ENCODE results near the gene ANAPC13.

Gene ANAPC13

GRCh38 chr3:134449277-134449676 lies 36.5 kb downstream of the ANAPC13 start:
- H4K91ac ChIP-seq (ENCODE audit: low read length): no peak overlapping the region
- no peak overlapping the region for H3K4me3 ChIP-seq (ENCODE audit: insufficient read depth in 1 of 2, low read depth in 1 of 2, low read length in 2 of 2)
- no peak overlapping the region for H2AFZ ChIP-seq (ENCODE audit: low read depth, low read length)
- H3K36me3 ChIP-seq (ENCODE audit: control insufficient read depth in 1 of 2, insufficient read depth in 2 of 2, low read depth in 1 of 2, low read length in 2 of 2): no peaks in the 10 kb centered on the region
- peak overlapping the region in 1 of 2 experiments; percentile 72 for H3K18ac ChIP-seq (ENCODE audit: low read depth in 1 of 2, low read length in 2 of 2)
- H4K8ac ChIP-seq (ENCODE audit: low read length): peak overlapping the region; percentile 29
- no peak overlapping the region for H3K27ac ChIP-seq (ENCODE audit: low read length, poor library complexity, severe bottlenecking)
- H3K4me2 ChIP-seq (ENCODE audit: low read length, poor library complexity, severe bottlenecking): no peak overlapping the region
- no peaks in the 10 kb centered on the region for H3K9me3 ChIP-seq (ENCODE audit: control insufficient read depth, low read length)
- H3K23ac ChIP-seq (ENCODE audit: low read length in 2 of 2): no peak overlapping the region
- H2BK120ac ChIP-seq (ENCODE audit: low read depth, low read length): no peak overlapping the region
- H3K4ac ChIP-seq (ENCODE audit: low read depth in 1 of 2, low read length in 2 of 2): peak overlapping the region; percentile 1 to 51
- H2BK5ac ChIP-seq (ENCODE audit: low read depth, low read length, poor library complexity, severe bottlenecking): no peak overlapping the region
- 61% methylated on average over 2 of the region's 2 CpGs for WGBS
- H3K14ac ChIP-seq (ENCODE audit: low read length in 2 of 2): peak overlapping the region in 1 of 2 experiments; percentile 31
- peaks cover 6% of the 10 kb centered on the region for H3K4me1 ChIP-seq (ENCODE audit: control insufficient read depth, insufficient read depth, low read depth, low read length)
- H2BK12ac ChIP-seq (ENCODE audit: low read length in 2 of 2): peak overlapping the region in 1 of 2 experiments; percentile 25
- H3K79me1 ChIP-seq (replicated peaks; ENCODE audit: low read length, poor library complexity, severe bottlenecking): no peaks in the 10 kb centered on the region
- peaks cover 0 to 3% of the 10 kb centered on the region in 2 experiments for H3K27me3 ChIP-seq (ENCODE audit: control insufficient read depth in 1 of 2, insufficient read depth in 1 of 2, low read length in 2 of 2)
- H2AK5ac ChIP-seq (ENCODE audit: low read length, severe bottlenecking): no peak overlapping the region
- H3K9ac ChIP-seq (ENCODE audit: low read length): no peak overlapping the region
- peak overlapping the region; percentile 17 for H2BK15ac ChIP-seq (ENCODE audit: low read depth, poor library complexity, severe bottlenecking)
- DNase-seq: peak; percentile 32

GRCh38 chr3:134448664-134449063 lies 37.1 kb downstream of the ANAPC13 start:
- Histone ChIP-seq H2BK120ac (ENCODE audit: low read depth, low read length) (no peak overlapping the region), H2AK5ac (ENCODE audit: low read length, severe bottlenecking) (no peak overlapping the region), H3K4me3 (ENCODE audit: insufficient read depth in 1 of 2, low read depth in 1 of 2, low read length in 2 of 2) (no peak overlapping the region), H3K4me1 (ENCODE audit: control insufficient read depth, insufficient read depth, low read depth, low read length) (peaks cover 6% of the 10 kb centered on the region), H3K14ac (ENCODE audit: low read length in 2 of 2) (no peak overlapping the region), H3K36me3 (ENCODE audit: control insufficient read depth in 1 of 2, insufficient read depth in 2 of 2, low read depth in 1 of 2, low read length in 2 of 2) (no peaks in the 10 kb centered on the region), H4K8ac (ENCODE audit: low read length) (no peak overlapping the region), H3K18ac (ENCODE audit: low read depth in 1 of 2, low read length in 2 of 2) (no peak overlapping the region), H3K79me1 (replicated peaks; ENCODE audit: low read length, poor library complexity, severe bottlenecking) (no peaks in the 10 kb centered on the region), H2BK15ac (ENCODE audit: low read depth, poor library complexity, severe bottlenecking) (no peak overlapping the region), H2AFZ (ENCODE audit: low read depth, low read length) (no peak overlapping the region), H3K9ac (ENCODE audit: low read length) (no peak overlapping the region), H2BK5ac (ENCODE audit: low read depth, low read length, poor library complexity, severe bottlenecking) (no peak overlapping the region), H3K9me3 (ENCODE audit: control insufficient read depth, low read length) (no peaks in the 10 kb centered on the region), H4K91ac (ENCODE audit: low read length) (no peak overlapping the region), H3K4ac (ENCODE audit: low read depth in 1 of 2, low read length in 2 of 2) (no peak overlapping the region), H3K4me2 (ENCODE audit: low read length, poor library complexity, severe bottlenecking) (no peak overlapping the region), H3K27me3 (ENCODE audit: control insufficient read depth in 1 of 2, insufficient read depth in 1 of 2, low read length in 2 of 2) (peaks cover 0 to 2% of the 10 kb centered on the region in 2 experiments), H3K23ac (ENCODE audit: low read length in 2 of 2) (no peak overlapping the region), H3K27ac (ENCODE audit: low read length, poor library complexity, severe bottlenecking) (no peak overlapping the region), H2BK12ac (ENCODE audit: low read length in 2 of 2) (no peak overlapping the region)
- WGBS: 92% methylated on average over 4 of the region's 5 CpGs
- DNase-seq: no peak

- H3K9me3 ChIP-seq (ENCODE audit: control insufficient read depth, low read length): no peaks in the 10 kb centered on the region
- no peaks in the 10 kb centered on the region for H3K79me1 ChIP-seq (replicated peaks; ENCODE audit: low read length, poor library complexity, severe bottlenecking)
- no peak overlapping the region for H4K8ac ChIP-seq (ENCODE audit: low read length)
- no peak overlapping the region for H2BK5ac ChIP-seq (ENCODE audit: low read depth, low read length, poor library complexity, severe bottlenecking)
- no peak overlapping the region for H3K4me3 ChIP-seq (ENCODE audit: insufficient read depth in 1 of 2, low read depth in 1 of 2, low read length in 2 of 2)
- peaks cover 6% of the 10 kb centered on the region for H3K4me1 ChIP-seq (ENCODE audit: control insufficient read depth, insufficient read depth, low read depth, low read length)
- no peaks in the 10 kb centered on the region for H3K27me3 ChIP-seq (ENCODE audit: control insufficient read depth in 1 of 2, insufficient read depth in 1 of 2, low read length in 2 of 2)
- WGBS: 92% methylated on average over 1 of the region's 1 CpG
- H4K91ac ChIP-seq (ENCODE audit: low read length): no peak overlapping the region
- no peak overlapping the region for H2AK5ac ChIP-seq (ENCODE audit: low read length, severe bottlenecking)
- no peak overlapping the region for H3K14ac ChIP-seq (ENCODE audit: low read length in 2 of 2)
- no peak overlapping the region for H3K23ac ChIP-seq (ENCODE audit: low read length in 2 of 2)
- H3K27ac ChIP-seq (ENCODE audit: low read length, poor library complexity, severe bottlenecking): no peak overlapping the region
- no peak overlapping the region for H3K9ac ChIP-seq (ENCODE audit: low read length)
- DNase-seq: no peak
- H3K4ac ChIP-seq (ENCODE audit: low read depth in 1 of 2, low read length in 2 of 2): no peak overlapping the region
- H2BK12ac ChIP-seq (ENCODE audit: low read length in 2 of 2): peak overlapping the region in 1 of 2 experiments; percentile 81
- H2BK120ac ChIP-seq (ENCODE audit: low read depth, low read length): no peak overlapping the region
- no peaks in the 10 kb centered on the region for H3K36me3 ChIP-seq (ENCODE audit: control insufficient read depth in 1 of 2, insufficient read depth in 2 of 2, low read depth in 1 of 2, low read length in 2 of 2)
- no peak overlapping the region for H3K4me2 ChIP-seq (ENCODE audit: low read length, poor library complexity, severe bottlenecking)
- no peak overlapping the region for H3K18ac ChIP-seq (ENCODE audit: low read depth in 1 of 2, low read length in 2 of 2)
- no peak overlapping the region for H2BK15ac ChIP-seq (ENCODE audit: low read depth, poor library complexity, severe bottlenecking)
- no peak overlapping the region for H2AFZ ChIP-seq (ENCODE audit: low read depth, low read length)
Measured at GRCh38 chr3:134447351-134447750, 38.4 kb downstream of the ANAPC13 start.

- no peak overlapping the region for H3K4me2 ChIP-seq (ENCODE audit: low read length, poor library complexity, severe bottlenecking)
- no peaks in the 10 kb centered on the region for H3K79me1 ChIP-seq (replicated peaks; ENCODE audit: low read length, poor library complexity, severe bottlenecking)
- no peak overlapping the region for H3K23ac ChIP-seq (ENCODE audit: low read length in 2 of 2)
- H2BK120ac ChIP-seq (ENCODE audit: low read depth, low read length): peak overlapping the region; percentile 52
- no peak overlapping the region for H3K4me3 ChIP-seq (ENCODE audit: insufficient read depth in 1 of 2, low read depth in 1 of 2, low read length in 2 of 2)
- H2BK15ac ChIP-seq (ENCODE audit: low read depth, poor library complexity, severe bottlenecking): no peak overlapping the region
- H3K14ac ChIP-seq (ENCODE audit: low read length in 2 of 2): no peak overlapping the region
- no peak overlapping the region for H2AK5ac ChIP-seq (ENCODE audit: low read length, severe bottlenecking)
- 75% methylated on average over 3 of the region's 3 CpGs for WGBS
- DNase-seq: peak; percentile 40
- H3K18ac ChIP-seq (ENCODE audit: low read depth in 1 of 2, low read length in 2 of 2): peak overlapping the region in 1 of 2 experiments; percentile 42
- no peak overlapping the region for H2BK5ac ChIP-seq (ENCODE audit: low read depth, low read length, poor library complexity, severe bottlenecking)
- no peaks in the 10 kb centered on the region for H3K36me3 ChIP-seq (ENCODE audit: control insufficient read depth in 1 of 2, insufficient read depth in 2 of 2, low read depth in 1 of 2, low read length in 2 of 2)
- no peak overlapping the region for H4K91ac ChIP-seq (ENCODE audit: low read length)
- no peak overlapping the region for H3K4ac ChIP-seq (ENCODE audit: low read depth in 1 of 2, low read length in 2 of 2)
- no peak overlapping the region for H3K9ac ChIP-seq (ENCODE audit: low read length)
- H3K9me3 ChIP-seq (ENCODE audit: control insufficient read depth, low read length): no peaks in the 10 kb centered on the region
- H2BK12ac ChIP-seq (ENCODE audit: low read length in 2 of 2): peak overlapping the region in 1 of 2 experiments; percentile 23
- no peaks in the 10 kb centered on the region for H3K27me3 ChIP-seq (ENCODE audit: control insufficient read depth in 1 of 2, insufficient read depth in 1 of 2, low read length in 2 of 2)
- H3K4me1 ChIP-seq (ENCODE audit: control insufficient read depth, insufficient read depth, low read depth, low read length): peaks cover 6% of the 10 kb centered on the region
- H2AFZ ChIP-seq (ENCODE audit: low read depth, low read length): no peak overlapping the region
- H4K8ac ChIP-seq (ENCODE audit: low read length): no peak overlapping the region
- H3K27ac ChIP-seq (ENCODE audit: low read length, poor library complexity, severe bottlenecking): no peak overlapping the region
Measured at GRCh38 chr3:134446800-134447199, 39.0 kb downstream of the ANAPC13 start.
